ENCODE data around the gene USP21.

The USP21 gene

DNA sequence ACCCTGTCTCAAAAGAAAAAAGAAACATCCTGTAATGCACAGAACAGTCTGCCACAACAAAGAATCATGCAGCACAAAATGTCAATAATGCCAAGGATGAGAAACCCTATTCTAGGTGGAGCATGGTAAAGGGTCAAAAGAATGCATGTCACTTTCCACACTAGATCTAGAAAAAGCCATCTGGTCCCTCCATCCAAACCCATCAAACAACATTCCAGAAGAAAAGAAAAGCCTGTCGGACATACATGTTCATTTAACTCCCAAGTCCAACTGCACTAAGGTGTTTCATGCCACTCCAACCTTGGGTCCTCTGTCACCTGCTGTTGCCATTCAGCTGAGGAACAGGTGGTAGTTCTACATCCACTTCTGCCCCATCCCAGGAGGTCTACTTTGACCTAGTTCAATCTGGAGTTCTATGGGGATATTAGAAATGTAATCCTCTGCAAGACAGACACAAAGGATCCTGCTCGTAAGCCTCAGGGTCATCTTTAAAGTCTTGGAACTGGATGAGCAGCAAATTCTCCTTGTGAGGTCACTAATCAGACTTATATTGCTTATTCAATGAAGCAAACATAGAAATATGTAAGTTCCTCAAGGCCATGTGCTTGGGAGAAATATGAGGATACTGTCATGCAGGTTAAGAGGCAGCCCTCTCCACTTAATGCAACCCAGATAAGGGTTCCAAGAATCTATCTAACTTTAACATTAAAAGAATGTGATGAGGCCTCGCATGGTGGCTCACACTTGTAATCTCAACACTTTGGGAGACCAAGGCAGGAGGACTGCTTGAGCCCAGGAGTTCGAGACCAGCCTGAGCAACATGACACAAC lies 30.5 kb upstream of the USP21 start:
- no peak for DNase-seq (ENCODE audit: low spot score)
- TF ChIP-seq, protein P1, sequence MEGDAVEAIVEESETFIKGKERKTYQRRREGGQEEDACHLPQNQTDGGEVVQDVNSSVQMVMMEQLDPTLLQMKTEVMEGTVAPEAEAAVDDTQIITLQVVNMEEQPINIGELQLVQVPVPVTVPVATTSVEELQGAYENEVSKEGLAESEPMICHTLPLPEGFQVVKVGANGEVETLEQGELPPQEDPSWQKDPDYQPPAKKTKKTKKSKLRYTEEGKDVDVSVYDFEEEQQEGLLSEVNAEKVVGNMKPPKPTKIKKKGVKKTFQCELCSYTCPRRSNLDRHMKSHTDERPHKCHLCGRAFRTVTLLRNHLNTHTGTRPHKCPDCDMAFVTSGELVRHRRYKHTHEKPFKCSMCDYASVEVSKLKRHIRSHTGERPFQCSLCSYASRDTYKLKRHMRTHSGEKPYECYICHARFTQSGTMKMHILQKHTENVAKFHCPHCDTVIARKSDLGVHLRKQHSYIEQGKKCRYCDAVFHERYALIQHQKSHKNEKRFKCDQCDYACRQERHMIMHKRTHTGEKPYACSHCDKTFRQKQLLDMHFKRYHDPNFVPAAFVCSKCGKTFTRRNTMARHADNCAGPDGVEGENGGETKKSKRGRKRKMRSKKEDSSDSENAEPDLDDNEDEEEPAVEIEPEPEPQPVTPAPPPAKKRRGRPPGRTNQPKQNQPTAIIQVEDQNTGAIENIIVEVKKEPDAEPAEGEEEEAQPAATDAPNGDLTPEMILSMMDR (IDR thresholded peaks at IDR 0.05; ENCODE audit: extremely low read depth, missing control alignments), result no peak

DNA sequence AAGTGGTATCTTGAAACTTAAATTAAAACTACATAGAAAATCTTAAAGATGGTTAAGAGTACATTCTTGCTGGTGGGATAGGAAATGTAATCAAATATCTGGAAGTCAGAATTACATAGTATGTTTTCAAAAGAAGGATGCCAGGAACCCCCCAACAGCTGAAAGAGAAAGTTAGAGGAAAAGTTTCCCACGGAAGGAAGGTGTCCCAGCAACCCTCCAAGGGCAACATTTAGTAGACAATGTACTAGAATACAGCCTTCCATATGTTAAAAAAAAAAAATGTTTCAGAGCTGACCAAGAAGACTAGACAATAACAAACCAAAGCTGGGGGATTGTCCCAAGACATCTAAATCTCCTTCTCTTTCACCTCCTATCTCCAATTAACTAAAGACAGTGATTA lies 29.0 kb upstream of the USP21 start:
- TF ChIP-seq, protein P1 (IDR thresholded peaks at IDR 0.05; ENCODE audit: extremely low read depth, missing control alignments), result no peak
- DNase-seq (ENCODE audit: low spot score), result no peak

DNA sequence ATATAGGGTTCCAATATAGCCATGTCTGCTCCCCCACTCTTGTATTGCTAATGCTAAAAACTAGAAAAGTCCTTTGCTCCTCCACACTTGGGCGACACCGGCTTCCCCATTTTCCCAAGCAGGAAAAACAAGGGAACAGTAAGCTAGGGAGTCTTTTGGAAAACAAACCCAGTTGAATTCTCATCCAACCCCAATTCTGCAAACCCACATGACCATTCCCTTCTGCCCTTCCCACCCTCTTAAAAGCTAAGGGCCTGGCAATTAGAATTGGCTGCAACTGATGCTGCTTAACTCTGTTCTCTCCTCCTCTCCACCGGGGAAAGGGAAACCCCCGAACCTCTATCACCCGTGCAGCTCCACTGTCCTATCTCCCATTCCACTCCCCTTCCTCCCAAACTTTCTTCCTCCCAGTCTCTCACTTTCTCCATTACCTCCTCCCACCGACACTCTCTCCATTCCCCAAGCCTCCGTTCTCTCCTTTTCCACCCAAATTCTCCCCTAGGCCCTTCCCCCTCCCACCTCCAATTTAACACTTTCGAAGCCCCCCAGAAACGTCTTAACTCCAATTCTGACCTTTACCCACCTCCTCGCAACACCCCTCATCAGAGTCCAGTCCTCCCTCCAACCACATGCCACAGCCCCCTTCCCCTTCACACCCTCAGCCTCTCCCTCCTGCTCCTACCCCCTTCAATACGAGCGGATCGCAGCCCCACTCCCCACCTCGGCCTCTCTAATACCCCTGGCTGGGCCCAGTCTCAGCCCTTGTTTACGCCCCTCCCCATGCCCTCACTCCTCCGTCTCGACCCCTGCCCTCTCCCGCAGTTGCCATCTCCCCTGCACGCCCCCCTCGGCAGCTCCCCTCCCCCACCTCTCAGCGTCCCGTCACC lies 27.5 kb upstream of the USP21 start:
- peak; percentile 49 for DNase-seq (ENCODE audit: low spot score)
- TF ChIP-seq, protein P1 (IDR thresholded peaks at IDR 0.05; ENCODE audit: extremely low read depth, missing control alignments), result no peak

DNA sequence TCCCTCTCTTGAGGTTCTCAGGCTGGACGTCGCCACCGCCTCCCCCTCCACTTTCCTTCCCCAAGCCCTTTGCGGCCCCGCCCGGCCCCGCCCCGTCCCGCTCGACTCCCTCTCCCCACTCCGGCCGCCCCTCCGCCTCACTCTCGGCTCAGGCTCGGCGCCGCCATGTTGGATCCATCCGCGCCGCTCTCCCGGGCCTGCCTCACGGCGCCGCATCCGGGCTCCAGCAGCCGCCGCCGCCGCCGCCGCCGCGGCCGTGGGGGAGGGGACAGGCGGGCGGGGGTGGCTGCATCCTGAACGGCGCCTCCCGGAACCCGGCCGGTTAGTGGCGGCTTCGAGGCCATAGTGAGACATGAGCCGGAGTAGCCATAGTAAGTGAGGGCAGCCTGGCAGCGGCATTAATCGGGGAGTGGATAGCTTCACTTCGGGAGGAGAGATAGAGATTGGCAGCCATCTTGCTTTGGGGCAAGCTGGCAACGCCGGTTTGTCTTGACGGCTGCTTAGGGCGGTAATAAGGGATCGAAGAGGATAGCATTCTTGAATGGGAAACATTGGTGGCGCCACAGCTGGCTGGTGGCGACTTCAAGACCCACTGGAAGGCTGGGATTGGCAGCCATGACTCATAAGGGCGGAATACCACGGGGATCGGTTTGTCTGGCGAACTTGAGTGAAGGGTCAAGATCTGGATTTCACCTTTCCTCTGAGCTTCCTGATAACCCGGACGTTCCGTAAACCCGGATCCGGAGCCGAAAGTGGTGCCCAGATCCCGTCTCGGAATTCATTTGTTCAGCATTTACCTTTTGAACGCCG lies 26.7 kb upstream of the USP21 start, which contains the start of gene DEDD:
TSS of gene DEDD (minus strand) at position 258 of the 810 bp plus-strand sequence. CDS start 8,205 bp downstream, outside the sequence.
- DNase-seq (ENCODE audit: low spot score), result peak; percentile 96
- TF ChIP-seq, protein P1 (IDR thresholded peaks at IDR 0.05; ENCODE audit: extremely low read depth, missing control alignments), result no peak

DNA sequence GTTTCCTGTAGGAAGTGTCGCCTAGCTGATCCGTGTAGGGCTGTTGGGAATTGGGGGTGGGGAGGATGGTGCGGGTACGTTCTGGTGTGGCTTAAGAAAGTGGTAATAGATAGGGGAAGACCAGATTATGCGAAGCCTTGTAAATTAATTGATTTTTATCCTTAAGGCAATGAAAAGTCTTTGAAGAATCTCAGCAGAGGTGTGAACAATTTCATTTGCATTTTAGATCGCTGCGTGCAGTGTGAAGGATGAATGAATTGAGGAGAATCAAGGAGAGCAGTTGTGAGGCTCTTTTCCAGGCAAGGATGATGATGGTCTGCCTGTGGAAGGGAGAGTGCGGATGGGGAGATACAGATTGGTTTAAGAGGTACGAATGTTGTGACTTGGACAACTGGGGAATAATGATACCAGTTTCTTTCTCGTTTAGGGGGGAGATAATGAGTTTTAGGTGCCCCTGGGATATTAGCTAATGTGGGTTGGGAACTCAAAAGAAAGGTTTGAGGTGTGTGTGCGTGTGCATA lies 26.0 kb upstream of the USP21 start:
- TF ChIP-seq, protein P1 (IDR thresholded peaks at IDR 0.05; ENCODE audit: extremely low read depth, missing control alignments), result no peak
- DNase-seq (ENCODE audit: low spot score), result no peak

DNA sequence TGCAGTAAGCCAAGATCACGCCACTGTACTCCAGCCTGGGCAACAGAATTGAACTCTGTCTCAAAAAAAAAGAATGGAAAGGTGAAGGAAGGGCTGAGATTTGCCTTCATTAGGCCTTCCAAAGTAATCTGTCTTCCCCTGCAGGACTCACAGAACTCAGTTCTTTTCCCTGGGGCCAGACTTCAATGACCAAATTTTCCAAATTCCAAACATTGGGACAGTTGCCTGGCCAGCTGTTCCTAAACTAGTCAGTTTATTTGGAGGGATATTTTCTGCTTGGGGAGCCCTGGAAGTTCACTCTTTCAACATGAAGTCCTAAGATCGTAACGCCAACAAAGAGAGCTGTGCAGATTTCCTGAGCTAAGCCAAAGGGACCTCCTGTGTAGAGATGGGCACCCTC lies 21.4 kb upstream of the USP21 start:
- DNase-seq (ENCODE audit: low spot score), result no peak
- TF ChIP-seq, protein P1 (IDR thresholded peaks at IDR 0.05; ENCODE audit: extremely low read depth, missing control alignments), result no peak
